GM19239 (cell line): ENCODE data around the gene HTR4.
"Not testable (repeated sequence)": the region's sequence is repeated elsewhere in the genome, so short reads cannot be mapped to it uniquely, and the experiment has no call there.

Experiments used
- DNase-seq: peaks from one replicate; pipeline ENCODE4 v3.0.0; 2011; ENCODE audit warnings: low spot score; ENCODE audit not compliant: insufficient read length
- FAIRE-seq: peaks from 2 replicates; lab custom pipeline; 2011; peaks lifted over from hg19 to GRCh38; lab: Jason Lieb, UNC

HTR4 gene

GRCh38 chr5:148486456-148486855 is 167.9 kb downstream of the HTR4 start:
- FAIRE-seq (no peak), DNase-seq (no peak)

GRCh38 chr5:148484651-148485050 is 169.7 kb downstream of the HTR4 start:
- no peak for DNase-seq
- FAIRE-seq = no peak

GRCh38 chr5:148483750-148484149 is 170.6 kb downstream of the HTR4 start:
- FAIRE-seq (no peak), DNase-seq (no peak)

- FAIRE-seq = peak; percentile 73
- DNase-seq = peak; percentile 26
Measured at GRCh38 chr5:148482697-148483462, 171.4 kb downstream of the HTR4 start.

GRCh38 chr5:148482196-148482595 is 172.1 kb downstream of the HTR4 start:
- DNase-seq = no peak
- no peak for FAIRE-seq

GRCh38 chr5:148477429-148477828 is 176.9 kb downstream of the HTR4 start:
- FAIRE-seq (no peak), DNase-seq (no peak)

GRCh38 chr5:148476302-148476701 is 178.0 kb downstream of the HTR4 start:
- FAIRE-seq = no peak
- no peak for DNase-seq

- FAIRE-seq (no peak), DNase-seq (no peak)
Measured at GRCh38 chr5:148474025-148474511, 180.3 kb downstream of the HTR4 start.

GRCh38 chr5:148471379-148471778 is 182.9 kb downstream of the HTR4 start:
- no peak for FAIRE-seq
- DNase-seq = no peak

- FAIRE-seq (no peak), DNase-seq (no peak)
Measured at GRCh38 chr5:148469501-148469935, 184.8 kb downstream of the HTR4 start.

- not testable (repeated sequence) for DNase-seq, FAIRE-seq
Measured at GRCh38 chr5:148468746-148469145, 185.6 kb downstream of the HTR4 start.

GRCh38 chr5:148467958-148468357 is 186.4 kb downstream of the HTR4 start:
- no peak for FAIRE-seq
- no peak for DNase-seq

- DNase-seq = no peak
Measured at GRCh38 chr5:148466236-148466580, 188.1 kb downstream of the HTR4 start.

GRCh38 chr5:148465381-148466235 is 188.7 kb downstream of the HTR4 start:
- DNase-seq = no peak
- FAIRE-seq = no peak

More at GRCh38 chr5:148466236-148466580, 188.1 kb downstream of the HTR4 start:
- no peak for FAIRE-seq

- no peak for FAIRE-seq
- no peak for DNase-seq
Measured at GRCh38 chr5:148459669-148460068, 194.7 kb downstream of the HTR4 start.

- no peak for DNase-seq
- no peak for FAIRE-seq
Measured at GRCh38 chr5:148458036-148458888, 196.1 kb downstream of the HTR4 start.

- FAIRE-seq = no peak
- no peak for DNase-seq
Measured at GRCh38 chr5:148457183-148457620, 197.1 kb downstream of the HTR4 start.

- DNase-seq (no peak), FAIRE-seq (no peak)
Measured at GRCh38 chr5:148455185-148455584, 199.1 kb downstream of the HTR4 start.

GRCh38 chr5:148454576-148454975 is 199.8 kb downstream of the HTR4 start:
- no peak for DNase-seq
- no peak for FAIRE-seq

- FAIRE-seq = no peak
- DNase-seq = no peak
Measured at GRCh38 chr5:148452499-148453193, 201.7 kb downstream of the HTR4 start.
